Measurements from ENCODE around the gene FNBP1.

Gene FNBP1

DNA sequence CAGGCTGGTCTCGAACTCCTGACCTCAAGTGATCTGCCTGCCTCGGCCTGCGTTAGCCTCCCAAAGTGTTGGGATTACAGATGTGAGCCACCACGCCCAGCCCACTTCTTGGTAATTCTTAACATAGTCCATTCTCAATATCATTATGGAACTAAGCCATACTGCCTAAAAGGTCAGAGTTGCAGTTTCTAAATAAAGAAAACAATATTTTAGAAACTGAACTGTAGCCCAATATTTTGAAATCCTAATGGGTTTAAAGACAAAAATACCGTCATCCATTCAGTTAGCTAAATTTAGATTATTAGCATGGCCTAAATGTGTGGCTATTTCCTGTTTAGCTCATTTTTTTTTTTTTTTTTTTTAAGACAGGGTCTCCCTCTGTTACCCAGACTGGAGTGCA, 108.2 kb downstream of the FNBP1 start:
- H3K4me3 ChIP-seq (ENCODE audit: low read depth, low read length) = no peak overlapping the region
- TF ChIP-seq, protein P1, sequence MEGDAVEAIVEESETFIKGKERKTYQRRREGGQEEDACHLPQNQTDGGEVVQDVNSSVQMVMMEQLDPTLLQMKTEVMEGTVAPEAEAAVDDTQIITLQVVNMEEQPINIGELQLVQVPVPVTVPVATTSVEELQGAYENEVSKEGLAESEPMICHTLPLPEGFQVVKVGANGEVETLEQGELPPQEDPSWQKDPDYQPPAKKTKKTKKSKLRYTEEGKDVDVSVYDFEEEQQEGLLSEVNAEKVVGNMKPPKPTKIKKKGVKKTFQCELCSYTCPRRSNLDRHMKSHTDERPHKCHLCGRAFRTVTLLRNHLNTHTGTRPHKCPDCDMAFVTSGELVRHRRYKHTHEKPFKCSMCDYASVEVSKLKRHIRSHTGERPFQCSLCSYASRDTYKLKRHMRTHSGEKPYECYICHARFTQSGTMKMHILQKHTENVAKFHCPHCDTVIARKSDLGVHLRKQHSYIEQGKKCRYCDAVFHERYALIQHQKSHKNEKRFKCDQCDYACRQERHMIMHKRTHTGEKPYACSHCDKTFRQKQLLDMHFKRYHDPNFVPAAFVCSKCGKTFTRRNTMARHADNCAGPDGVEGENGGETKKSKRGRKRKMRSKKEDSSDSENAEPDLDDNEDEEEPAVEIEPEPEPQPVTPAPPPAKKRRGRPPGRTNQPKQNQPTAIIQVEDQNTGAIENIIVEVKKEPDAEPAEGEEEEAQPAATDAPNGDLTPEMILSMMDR (IDR thresholded peaks at IDR 0.05; ENCODE audit: low read depth, low read length, missing control alignments) = no peak
- DNase-seq (ENCODE audit: low read depth) = no peak
- in situ Hi-C loops (cut with HindIII; ENCODE audit: low sequenced_read_pairs) = no loop called here

DNA sequence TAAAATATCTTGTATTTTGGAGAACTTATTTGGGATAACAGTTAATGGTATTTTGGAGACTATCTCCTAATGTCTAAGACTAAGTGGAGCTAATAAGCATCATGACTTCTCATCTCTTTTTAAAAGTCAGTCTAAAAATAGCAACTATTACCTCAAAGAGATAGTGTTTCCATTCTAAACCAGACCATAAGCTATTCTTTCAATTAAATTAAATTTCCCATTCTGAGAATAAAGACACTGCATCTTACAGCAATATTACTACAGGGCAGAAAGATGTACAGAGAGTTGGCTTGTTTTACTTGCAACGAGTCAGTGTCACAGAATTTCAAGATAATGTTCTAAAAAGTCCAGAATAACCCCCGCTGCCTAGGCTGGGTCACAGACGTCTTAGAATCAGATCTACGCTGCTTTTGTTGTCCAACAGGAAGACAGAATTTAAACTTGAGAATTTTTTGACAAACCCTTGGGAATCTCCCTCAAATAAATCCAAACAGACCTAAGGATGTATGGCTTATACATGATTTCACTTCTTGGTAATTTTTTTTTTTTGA, 108.9 kb downstream of the FNBP1 start:
- in situ Hi-C loops (cut with HindIII; ENCODE audit: low sequenced_read_pairs) = no loop called here
- H3K4me3 ChIP-seq (ENCODE audit: low read depth, low read length) = no peak overlapping the region
- TF ChIP-seq, protein P1 (IDR thresholded peaks at IDR 0.05; ENCODE audit: low read depth, low read length, missing control alignments) = no peak
- DNase-seq (ENCODE audit: low read depth) = no peak

DNA sequence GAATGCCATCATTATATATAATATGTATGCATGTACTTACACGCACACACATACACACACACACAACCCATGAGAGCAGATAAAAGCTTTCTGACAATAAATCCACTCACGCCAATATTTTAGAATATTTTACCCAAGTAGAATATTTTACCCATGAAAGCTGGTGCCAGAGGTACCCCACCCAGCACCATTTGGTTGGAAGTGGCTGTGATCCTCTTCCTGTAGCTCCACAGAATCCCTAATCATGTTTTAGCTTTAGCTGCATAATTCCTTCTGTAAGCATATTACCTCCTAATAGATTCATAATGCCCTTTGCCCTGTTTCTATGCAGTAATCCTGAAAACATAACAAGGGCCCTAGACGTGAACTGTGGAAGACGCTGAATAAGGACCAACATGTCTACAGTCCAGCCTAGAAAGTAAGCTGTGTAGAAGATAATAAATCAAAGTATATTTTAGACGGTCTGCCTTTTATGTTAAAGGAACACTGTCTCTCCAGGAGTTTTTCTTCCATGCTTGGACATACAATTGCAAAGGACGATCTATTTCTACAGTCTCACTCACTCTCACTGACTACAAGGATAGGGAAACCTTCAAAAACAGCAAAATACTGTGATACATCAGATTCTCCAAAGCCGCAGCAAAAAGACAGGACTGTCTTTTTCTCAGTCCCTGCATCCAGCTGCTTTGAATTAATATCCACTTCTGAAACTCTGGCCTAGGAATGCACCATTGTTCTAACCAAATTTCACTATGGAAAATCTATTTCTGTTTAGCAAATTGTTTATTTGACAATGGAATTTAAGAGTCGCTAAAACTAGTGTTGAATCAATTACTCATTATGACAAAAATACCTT, 109.6 kb downstream of the FNBP1 start:
- in situ Hi-C loops (cut with HindIII; ENCODE audit: low sequenced_read_pairs) = no loop called here
- DNase-seq (ENCODE audit: low read depth) = no peak
- TF ChIP-seq, protein P1 (IDR thresholded peaks at IDR 0.05; ENCODE audit: low read depth, low read length, missing control alignments) = no peak
- H3K4me3 ChIP-seq (ENCODE audit: low read depth, low read length) = no peak overlapping the region

DNA sequence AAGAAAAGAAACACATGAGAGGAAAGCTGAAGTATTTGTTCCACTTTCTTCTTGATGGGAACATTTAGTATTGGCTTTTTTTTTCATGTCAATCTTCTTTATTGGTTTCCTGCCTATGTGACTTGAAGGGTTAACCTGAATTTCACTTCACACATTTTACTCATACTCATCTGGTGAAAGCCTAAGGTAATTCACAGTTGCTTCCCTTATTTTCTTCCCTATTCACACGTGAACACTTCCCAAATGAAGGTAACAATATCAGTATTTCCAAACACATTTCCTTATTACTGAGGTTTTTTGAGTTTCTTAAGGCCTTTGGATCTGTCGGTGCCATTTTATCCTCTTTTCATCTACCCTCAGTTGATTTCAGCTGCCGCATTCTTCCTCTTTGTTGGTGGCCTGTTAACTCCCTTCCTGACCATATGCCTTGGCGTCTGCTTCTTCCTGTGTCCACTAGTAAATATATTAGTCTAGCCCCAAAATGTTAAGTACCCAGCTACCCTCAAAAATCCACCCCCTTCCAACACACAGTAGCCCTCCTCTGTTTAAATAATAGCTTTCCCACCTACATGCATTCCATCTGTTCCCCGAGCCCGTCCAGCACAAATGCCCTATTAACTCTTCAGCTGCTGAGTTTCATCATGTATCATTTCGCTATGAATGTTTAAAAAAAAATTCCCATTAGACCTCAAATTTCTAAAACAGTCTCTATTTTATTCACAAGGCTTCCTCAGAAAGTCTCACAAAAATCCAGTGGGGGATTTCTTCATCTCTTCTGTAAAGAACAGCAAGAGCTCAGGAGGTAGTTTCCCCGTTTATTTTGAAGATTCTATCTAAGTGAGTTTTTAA, 110.5 kb downstream of the FNBP1 start:
- no peak for DNase-seq (ENCODE audit: low read depth)
- in situ Hi-C loops (cut with HindIII; ENCODE audit: low sequenced_read_pairs) = no loop called here
- TF ChIP-seq, protein P1 (IDR thresholded peaks at IDR 0.05; ENCODE audit: low read depth, low read length, missing control alignments) = no peak
- H3K4me3 ChIP-seq (ENCODE audit: low read depth, low read length) = no peak overlapping the region

DNA sequence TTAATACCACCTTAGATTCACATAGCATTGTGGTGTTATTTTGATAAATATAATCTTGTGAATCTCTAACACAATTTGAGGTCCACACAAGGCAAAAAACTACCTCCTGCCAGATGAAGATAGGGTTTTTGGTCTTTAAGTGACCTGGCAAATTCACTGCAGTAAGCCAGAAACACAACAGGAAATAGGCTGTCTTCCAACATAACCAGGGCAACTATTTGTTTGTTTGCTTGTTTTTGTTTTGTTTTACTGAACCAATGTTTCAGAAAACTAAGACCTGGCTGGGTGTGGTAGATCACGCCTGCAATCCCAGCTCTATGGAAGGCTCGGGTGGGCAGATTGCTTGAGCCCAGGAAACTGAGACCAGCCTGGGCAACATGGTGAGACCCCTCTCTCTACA, 112.2 kb downstream of the FNBP1 start:
- TF ChIP-seq, protein P1 (IDR thresholded peaks at IDR 0.05; ENCODE audit: low read depth, low read length, missing control alignments) = no peak
- DNase-seq (ENCODE audit: low read depth) = no peak
- no peak overlapping the region for H3K4me3 ChIP-seq (ENCODE audit: low read depth, low read length)
- in situ Hi-C loops (cut with HindIII; ENCODE audit: low sequenced_read_pairs) = no loop called here

DNA sequence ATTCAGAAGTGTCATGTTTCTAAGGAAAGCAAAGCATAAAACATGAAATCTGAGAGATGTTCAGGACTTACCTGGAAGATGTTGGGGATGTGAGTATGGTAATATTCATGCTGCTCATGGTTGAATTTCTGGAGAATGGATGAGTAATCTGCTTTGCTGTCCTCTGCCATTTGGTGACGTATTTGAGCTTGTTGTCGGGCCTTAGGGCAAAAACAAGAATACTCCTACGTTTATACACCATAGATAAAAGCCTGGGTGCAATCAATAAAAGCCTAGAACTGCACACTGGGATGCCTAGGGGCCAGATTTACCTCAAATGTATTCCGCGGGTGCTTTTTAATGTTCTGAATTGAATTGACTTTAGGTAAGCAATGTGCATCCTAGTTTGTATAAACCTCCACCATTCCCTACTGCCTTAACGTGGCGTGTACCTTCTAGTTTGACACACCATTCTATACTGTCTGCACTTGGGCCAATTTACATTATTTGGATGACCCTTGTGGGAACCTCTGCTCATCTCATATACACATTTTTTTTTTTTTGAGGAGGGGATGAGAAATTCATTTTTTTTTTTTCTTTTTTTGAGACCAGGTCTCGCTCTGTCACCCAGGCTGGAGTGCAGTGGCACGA, 113.4 kb downstream of the FNBP1 start:
- H3K4me3 ChIP-seq (ENCODE audit: low read depth, low read length) = no peak overlapping the region
- no peak for DNase-seq (ENCODE audit: low read depth)
- TF ChIP-seq, protein P1 (IDR thresholded peaks at IDR 0.05; ENCODE audit: low read depth, low read length, missing control alignments) = no peak
- in situ Hi-C loops (cut with HindIII; ENCODE audit: low sequenced_read_pairs) = no loop called here
